ENCODE measurements around the gene WBP2.
A peak's percentile ranks its signal among the peaks of the same experiment; 100 is the strongest.
"Not testable (repeated sequence)": the region's sequence is repeated elsewhere in the genome, so short reads cannot be mapped to it uniquely, and the experiment has no call there.

WBP2 gene

DNA sequence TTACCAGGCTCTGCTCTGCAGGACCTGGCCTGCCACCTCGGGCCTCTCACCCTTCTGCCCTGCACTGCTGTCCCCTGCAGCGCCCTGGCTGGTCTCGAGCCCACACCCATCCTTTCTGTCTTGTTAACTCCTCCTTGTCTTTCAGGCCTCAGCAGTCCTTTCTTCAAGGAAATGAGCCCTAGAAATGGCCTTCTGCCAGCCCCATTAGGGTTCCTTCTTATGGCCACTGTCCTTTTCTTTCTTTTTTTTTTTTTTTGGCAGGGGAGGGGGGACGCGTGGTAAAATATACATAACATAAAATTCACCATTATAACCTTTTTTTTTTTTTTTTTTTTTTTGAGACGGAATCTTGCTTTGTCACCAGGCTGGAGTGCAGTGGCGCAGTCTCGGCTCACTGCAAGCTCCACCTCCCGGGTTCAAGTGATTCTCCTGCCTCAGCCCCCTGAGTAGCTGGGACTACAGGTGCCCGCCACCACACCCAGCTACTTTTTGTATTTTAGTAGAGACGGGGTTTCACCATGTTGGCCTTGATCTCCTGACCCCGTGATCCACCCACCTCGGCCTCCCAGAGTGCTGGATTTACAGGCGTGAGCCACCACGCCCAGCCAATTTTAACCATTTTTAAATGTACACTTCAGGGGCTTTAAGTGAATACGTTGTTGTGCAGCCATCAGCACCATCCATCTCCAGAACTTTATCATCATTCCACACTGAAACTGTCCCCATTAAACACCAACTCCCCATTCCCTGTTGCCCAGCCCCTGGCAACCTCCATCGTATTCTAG, 10.5 kb upstream of the WBP2 start:
- DNase-seq: not testable (repeated sequence)

DNA sequence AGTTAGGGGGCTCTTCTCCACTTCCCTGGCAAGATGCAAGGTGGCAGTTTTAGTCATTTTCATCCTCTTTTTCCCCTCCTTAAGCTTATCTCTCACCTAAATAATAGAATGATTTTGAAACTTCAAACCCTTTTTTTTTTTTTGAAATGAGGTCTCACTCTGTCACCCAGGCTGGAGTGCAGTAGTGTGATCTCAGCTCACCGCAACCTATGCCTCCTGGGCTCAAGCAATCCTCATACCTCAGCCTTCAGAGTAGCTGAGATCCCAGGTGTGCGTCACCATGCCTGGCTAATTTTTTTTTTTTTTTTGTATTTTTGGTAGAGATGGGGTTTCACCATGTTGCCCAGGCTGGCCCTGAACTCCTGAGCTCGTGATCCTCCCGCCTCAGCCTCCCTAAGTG, 9.8 kb upstream of the WBP2 start:
- not testable (repeated sequence) for DNase-seq

DNA sequence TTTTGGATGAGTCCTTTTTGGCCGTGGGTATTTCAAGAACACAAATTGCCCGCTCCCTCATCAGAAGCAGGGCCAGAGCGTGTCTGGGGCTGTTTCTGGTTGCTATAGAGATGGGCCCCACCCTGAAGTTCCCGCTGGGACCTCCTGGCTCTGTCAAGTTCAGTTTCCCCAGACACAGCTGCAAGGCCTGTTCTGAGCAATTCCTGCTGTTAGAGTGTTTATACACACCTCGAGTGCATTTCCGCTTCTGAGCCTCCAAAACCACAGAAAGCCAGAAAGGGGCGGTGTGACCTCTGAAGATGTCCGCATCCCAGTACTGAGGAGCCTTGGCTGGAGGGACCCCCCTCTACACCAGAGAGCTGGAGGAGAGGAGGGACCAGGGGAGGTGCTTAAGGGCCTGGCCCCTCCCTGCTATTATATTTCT, 9.3 kb upstream of the WBP2 start:
- DNase-seq: peak; percentile 60

DNA sequence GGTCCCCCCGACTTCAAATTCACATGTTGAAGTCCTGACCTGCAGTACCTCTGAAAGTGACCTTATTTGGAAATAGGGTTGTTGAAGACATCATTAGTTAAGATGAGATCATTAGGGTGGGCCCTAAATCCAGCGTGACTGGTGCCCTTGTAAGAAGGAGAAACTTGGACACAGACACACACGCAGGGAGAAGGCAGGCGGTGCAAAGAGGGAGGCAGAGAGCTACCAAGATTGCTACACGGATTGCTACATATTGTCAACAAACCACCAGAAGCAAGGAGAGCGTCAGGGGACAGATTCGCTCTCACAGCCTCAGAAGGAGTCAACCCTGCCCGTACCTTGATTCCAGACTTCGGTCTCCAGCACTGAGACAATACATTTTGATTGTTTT, 6.8 kb upstream of the WBP2 start:
- DNase-seq: no peak

DNA sequence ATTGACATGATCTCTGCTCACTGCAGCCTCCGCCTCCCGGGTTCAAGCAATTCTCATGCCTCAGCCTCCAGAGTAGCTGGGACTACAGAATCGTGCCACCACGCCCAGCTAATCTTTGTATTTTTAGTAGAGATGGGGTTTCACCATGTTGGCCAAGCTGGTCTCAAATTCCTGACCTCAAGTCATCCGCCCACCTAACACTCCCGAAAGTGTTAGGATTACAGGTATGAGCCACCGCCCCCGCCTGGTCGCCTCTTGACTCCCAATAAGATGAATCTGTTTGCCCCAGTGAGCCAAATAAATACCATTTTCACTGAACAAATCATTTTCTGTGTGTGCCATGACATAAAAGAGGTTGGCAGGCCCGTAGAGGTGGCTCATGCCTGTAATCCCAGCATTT, 4.2 kb upstream of the WBP2 start:
- not testable (repeated sequence) for DNase-seq

DNA sequence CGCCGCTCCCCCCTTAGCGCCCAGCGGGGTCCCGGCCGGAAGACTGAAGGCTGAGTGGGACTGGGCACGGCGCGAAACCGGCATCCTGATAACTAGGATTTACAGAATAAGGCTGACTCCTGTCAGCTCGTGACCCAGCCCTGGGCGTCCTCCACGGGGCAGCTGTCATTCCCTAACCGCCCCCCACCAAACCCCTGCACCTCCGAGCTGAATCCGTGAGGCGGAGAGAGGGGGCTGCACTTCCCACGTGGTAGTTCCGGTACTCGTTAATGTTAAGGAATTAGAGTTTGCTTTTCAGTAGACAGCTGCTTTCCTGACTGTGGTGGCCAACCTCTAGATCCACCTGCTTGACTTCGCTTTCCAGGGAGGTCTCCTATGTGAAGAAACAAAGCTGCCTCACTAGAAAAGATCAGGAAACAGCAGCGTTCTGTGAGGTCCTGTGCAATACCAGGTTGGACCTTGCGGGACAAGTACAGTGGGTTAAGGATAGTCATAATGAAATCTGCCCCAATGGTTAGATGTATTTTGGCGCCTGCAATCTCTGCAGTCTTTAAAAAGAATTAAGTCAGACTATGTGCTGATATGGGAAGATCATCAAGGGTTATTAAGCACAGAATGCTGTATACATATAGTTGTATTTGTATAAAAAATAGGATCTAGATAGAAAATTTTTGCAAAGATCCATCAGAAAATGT, 1.1 kb upstream of the WBP2 start:
- DNase-seq: no peak

DNA sequence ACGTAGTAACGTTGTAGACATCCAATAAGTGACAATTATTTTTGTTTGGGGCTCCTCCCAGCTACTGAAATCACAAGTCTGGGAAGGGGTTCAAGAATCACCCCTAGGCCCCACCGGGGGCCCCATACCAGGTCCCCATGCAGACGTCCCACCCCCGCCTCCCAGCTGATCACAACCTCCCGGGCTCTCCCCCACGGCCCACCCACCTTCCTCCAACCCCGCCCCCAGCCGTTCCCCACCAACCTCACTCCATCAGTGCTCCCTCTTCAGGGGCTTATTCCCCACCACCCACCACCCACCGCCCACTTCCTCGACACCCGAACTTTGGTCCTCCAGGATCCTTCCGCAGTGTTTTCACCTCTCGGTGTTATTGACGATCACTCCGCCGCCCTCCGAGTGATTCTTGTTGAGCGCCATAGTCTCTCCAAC, 240 bp downstream of the WBP2 start:
- DNase-seq: no peak

DNA sequence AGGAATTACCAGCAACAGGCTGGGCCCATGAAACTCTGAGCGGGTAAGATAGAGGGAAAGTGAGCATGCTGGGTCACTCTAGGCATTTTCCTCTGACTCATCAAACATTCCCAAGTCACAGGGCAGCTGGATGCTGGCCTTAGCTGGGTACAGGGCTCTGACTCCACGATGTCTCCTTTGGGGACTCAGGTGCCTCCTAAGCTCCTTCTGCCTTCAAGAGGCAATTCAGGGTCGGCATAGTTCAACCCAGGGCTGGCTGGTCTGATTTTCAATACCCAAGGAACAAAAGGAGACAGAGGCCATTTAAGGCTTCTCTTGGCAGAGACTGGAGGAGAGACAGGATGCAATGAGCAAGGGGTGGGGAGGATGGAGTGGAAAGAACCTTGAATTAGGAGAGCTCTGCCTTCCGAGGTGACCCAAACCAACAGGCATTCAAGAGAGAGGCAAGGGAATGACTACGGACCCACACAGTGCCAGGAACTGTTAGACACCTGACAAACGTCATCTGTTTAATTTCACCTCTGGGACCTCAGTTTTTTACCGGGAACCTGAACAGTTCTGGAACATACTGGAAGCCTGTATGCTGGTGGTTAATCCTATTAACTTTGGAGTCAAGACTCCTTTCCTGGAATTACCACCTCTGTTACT, 910 bp downstream of the WBP2 start:
- DNase-seq: peak; percentile 25

DNA sequence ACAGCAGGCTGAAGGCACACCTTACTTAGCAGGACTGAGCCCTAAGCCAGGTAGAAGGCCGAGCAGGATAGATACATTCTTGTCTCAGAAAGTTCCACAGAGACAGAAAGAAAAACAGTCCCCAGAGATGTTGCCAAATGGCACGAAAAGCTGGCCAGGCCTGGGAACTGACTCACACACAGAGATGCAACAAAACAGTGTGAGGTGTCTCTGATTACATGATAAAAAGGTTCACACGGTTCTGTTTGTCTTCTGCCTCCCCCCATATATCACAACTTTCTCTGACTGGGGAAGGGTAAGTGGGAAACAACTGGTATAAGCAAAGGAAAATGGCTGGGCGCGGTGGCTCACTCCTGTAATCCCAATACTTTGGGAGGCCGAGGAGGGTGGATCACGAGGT, 1.7 kb downstream of the WBP2 start:
- DNase-seq: no peak

DNA sequence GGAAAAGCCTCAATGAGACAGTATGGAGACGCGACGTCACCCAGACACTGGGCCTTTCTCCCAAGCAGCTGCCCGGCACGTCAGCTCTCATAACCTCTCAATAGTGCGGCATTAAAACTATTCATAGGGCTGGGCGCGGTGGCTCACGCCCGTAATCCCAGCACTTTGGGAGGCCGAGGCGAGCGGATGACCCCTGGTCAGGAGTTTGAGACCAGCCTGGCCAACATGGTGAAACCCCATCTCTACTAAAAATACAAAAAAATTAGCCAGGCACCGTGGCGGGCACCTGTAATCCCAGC, 3.5 kb downstream of the WBP2 start:
- not testable (repeated sequence) for DNase-seq

DNA sequence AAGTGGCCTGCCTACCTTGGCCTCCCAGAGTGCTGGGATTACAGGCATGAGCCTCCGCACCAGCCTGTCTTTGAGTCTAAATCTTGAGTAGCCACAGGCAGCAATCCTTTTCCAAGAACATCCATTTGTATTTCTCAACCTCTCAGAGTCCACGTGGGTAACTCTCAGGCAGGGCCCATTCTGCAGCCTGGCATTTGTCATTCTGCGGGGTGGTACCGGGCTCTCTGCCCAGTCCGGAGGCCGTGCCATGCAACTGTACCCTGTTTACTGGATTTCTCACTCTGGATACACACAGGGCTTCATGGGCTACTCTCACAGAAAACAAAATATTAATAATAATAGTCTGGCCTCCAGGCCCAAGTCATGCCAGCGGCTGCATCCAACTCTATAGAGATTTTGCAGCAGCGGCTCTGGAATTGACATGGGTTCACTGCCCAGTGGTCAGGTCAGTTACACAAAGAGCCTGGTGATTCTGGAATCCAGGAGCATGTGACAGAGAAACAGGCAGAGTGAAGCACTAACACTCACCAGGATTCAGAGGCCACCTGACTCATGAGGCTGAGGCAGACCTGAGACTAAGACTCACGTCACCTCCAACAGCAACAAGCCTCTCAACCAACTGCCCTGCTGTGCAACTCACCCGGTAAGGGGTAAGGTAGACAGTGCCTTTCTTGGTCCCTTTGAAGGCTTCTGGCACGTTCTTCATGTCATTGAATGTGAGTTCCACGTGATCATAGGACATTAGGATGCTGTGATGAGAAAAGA, 4.0 kb downstream of the WBP2 start:
- DNase-seq: no peak

DNA sequence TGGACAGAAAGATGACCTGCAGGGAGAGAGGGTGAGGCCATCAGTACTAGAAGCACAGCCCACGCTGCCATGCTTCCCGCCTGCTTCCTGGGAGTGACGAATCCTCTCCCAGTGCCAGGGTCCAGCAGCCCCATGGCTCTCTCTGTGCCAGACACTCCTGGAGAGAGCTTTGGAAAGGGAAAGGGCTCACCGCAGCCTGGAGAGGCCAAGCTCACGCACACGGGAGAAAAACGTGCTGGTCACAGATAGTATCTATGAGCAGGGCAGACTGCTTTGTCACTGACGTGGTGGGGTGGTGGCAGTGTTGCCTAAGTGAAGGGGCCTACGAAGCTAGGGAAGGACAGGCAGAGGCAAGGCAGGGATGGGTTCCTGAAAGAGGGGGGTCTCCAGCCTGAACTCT, 5.4 kb downstream of the WBP2 start:
- DNase-seq: no peak

DNA sequence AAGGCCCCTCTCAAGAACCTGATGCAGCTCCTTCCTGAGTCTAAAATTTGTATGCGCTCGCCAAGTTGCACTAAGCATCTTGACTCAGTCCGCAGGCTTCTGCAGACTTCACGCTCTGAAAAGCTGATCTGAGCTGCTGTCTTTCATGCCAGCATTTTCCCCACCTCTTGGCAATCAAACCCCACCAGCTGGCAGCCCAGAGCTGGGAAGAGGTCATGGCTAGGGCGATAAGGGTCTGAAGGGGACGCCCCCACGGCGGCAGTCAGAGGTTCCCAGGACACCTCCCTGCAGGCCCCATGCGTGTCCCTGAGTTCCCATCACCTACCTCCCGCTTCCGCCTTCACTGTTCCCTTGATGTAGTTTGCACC, 5.9 kb downstream of the WBP2 start:
- no peak for DNase-seq

DNA sequence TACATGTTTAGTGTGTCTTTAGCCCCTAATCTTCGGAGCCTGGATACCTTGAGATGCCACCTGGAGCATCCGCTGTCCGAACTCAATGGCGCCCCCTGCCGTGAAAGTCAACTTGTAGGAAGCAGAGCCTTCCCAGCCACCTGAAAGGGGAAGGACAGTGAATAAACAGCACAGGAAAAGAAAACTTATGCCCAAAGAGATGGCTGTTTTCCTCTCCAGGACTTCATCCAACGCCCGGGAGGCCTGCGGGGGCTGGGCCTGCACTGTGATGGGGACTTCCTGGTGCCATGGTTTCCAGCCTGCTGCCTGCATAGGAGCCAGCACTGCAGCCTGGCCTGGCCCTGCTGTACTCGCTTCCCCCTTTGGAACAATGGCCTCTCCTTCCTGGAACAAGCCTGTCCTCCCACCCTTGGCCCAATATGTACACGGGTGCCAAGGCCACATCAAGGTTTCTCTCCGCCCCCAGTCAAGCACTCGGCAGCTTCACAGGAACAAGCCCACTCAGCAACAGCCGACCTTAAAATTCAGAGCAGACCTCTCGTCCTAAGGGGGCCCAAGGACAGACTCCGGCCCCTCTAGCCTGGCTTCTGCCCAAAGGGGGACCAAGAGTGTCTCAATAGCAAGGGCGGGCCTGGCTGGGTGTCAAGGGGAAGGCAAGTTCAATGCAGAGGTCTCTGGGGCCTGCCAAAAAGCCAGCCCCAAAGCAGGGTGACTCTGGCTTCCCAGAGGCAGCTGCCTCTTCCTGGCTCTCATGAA, 6.4 kb downstream of the WBP2 start:
- DNase-seq: no peak

DNA sequence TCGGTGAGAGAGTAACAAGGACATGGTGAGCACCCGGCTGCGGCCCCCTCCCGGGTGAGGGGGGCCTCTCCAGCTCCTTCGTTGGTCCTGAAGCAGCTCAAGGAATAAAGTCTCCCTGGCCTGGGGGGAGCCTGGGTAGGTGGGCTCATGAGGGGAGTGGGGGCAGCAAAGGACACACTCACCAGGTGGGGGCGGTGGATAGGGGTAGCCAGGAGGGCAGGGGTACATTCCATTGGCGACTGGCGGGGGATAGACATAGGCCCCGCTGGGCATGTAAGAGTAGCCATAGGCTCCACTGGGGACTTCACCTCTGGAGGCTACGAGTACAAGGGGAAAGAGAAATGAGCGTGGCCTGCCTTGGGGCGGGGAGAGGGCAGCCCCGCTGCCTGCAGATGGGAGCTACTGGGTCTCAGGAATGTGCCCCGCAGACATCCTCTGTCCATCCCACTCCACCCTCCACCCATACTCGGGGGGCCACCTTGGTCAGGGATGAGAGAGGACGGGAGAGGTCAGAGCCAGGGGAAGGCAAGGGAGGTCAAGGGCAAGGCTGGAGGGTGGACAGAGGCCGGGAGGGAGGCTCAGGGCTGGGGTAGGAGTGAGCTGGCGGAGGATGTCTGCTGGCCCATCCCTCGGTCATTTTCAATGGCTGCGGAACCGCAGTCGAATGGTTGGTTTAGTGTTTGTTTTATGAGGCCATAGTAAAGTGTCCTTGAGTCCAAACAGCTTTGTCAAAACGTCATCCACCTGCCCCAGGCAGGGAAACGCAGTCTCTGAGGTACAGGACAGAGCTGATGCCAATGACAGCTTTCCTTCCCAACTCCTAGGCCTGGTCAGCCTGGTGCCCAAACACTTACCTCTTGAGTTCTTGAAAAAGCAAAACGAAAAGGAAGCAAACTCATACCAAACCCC, 7.3 kb downstream of the WBP2 start:
- no peak for DNase-seq

DNA sequence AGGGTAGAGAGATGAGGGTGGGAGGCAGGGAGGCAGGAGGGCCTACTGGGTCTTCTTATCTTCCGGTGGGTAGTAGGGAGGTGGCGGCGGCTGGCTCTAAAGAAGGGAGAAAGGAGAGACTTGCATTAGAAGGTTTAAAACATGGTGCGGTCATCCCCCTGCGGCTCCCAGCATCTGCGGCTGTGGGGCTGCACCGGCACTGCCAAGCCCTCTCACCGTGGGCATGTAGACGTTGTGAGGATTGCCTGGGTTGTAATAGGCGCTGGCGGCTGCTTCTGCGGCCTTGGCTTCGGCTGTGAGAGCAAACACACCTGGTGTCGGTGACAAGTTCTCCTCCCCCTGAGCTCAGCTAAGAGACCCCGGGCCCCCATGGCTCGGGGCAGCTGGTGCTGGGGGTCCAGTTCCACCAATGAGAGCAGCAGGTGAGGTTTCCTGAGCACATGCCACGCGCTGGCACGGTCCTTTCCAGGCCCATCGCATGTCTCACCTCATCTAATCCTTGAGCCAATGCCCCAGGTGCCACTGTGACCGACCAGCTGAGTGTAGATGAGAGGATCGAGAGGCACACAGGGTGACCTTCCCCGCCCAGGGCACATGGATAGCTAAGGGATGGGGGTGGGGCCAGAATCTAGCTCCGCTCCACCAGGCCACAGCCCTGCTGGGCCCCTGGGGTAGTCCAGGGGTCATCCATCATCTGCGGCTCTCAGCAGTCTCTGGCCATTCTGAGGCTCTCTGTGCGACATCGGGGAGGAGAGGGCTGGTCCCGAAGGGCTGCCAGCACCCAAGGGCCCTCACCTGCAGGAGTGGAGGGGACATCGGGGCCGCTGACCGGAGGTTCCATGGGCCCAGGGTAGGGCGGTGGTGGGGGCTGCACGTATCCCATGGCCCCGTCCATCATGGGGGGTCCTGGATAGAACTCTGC, 8.2 kb downstream of the WBP2 start:
- no peak for DNase-seq

DNA sequence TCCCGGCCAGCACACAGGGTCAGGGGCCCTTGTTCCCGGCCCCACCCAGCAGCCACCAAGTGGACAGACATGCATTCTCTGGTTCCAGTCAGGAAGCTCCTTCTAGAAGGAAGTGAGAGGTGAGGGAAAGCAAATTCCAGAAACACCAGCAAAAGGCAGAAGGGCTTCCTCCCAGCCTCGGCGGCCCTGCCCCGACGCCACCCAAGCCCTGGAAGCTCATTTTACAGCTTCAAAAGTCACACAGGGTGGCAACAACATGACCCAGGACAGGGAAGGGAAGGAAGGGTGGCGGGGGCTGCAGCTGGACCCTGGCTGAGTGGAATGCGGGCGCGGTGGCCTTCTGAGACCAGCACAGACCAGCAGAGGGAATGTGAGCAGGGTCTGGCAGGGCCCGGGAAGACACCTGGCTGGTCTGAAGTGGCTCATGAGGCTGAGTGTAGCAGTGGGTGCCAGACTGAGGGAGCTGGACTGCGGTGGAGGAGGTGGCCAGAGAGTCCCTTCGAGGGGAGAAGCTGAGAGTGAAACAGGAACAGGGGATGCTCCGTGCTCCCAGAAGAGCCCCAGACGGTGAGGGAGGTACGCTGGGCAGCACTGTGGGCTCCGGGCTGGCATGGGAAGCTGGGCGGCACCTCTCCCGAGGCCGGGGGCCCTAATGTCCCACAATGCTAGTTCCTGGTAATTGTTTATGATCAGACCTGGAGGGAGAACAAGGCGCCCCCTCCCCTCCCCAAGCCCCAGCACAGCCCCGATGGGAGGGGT, 9.0 kb downstream of the WBP2 start:
- no peak for DNase-seq

DNA sequence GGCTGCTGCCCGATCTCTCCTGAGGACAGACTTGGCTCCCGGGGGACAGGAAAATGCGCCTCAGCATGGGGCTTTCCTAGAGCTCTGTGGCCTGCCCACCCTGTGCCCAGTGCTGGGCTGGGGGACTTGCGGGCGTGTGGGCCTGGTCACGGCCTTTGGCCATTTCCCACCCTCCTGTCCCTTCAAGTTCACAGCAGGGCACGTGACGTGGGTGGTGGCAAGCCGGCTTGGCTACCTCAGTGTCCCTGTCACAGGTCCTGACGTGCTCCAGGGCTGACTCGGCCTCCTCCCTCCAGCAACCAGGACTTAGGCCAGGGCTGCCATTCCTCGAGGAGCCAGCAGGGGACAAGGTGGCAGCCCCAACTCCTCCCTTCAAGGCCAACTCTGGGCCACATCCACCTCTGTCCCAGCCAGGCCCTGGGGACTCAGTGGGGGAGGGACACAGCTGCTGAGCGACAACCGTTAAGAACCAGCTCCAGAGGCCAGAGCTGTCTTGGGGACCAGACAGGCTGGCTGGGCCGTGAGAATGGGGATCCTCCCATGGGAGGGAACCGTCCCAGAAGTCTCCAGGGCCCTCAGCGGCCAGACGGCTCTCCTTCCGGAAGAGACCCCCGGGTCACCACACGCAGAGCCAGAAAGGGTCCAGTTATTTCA, 9.9 kb downstream of the WBP2 start:
- no peak for DNase-seq

DNA sequence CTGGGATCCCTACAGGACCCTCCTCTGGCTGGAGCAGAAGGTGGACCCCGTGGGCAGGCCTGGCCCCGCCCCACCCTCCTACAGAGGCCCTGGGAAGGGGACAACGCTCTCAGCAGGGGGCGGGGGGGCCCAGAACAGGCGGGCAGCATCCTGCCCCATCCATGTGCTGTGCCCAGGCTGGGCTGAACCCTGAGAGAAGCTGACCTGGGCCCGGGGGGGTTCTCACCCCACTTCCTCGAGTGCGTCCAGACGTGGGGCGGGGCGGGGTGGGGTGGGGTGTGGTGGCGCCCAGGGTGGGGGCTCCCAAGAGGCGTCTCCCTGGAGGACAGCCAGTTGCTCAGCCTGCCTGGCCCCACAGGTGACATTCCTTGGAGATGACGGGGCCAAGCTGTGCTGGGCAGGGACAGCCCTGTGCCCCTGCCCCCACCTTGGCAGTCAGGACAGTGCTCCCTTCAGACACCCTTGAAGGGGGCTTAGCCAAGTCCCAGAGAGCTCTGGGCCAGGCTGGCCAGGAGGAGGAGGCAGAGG, 10.5 kb downstream of the WBP2 start:
- DNase-seq: no peak

Data from fibroblast of upper back skin (primary cell).